OCI-M1 (cell line): ENCODE measurements around the gene SCARF1.

ENCODE experiments used
- DNase-seq: peaks from one replicate; lab custom pipeline; 2025; lab: John Stamatoyannopoulos, UW

The SCARF1 gene

DNA sequence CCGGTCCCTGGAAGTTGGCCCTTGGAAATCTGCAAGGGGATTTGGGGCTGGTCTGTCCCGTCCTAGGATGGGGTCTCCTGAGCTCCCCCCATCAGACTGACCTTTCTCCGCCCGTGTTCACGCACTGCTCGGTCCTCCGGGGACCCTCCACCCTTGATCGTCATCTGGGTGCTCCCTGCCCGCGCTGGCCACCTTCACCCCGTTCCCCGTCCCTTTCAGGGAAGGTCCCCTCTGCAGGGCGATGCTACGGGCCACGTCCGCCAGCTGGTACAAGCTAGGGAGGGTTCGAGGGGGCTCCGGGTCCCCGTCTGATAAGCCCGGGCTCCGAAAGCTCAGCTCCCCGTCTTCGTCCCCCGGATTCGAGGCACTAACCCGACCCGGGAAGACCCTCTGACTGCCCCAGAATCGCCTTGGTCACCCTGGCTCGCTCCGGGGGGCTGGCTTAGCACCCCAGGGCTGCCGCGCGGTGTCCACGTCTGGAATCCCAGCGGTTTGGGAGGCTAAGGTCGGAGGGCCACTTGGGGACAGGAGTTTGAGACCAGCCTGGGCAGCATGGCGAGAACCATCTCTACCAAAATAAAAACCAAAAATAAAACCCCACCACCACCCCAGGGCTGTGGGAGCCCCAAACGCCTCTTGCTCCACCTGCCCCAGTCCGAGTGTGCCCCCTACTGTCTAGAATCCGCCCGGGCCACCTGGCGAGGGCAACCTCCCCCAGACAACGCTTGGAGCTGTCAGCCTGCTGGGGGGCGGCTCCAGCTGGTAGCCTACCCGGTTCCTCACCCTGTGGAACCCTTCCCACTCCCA lies 15.8 kb downstream of the SCARF1 start:
- DNase-seq, result peak; percentile 72

DNA sequence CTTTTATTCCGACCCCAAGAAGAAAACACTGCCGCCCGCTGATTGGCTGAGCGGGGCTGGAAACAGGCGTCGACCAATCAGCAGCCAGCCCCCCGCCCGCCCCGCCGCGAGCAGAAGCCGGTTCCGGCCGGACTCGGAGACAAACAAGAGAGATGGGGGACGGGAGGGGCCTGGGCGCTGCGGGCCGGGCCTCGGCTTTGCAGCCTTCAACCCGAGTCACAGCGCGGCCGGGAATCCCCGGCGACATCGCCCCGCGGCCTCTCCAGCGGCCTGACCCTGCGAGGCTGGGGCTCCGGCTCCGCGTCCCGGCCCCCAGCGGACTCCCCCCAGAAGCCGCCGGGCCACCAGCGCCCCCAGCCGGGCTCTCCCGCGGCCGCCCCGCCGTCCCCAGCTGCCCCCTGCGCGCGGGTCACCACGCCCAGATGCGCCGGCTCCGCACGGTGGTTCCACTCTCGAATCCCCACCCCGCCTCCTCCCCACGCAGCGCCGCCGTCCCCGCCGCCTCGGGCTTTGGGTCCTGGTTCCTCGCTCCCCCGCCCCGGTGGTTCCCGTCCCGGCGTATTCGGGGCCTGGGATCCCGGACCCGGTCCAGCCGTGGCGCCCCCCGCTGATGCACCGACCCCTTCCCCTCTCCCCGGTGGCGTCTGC lies 16.6 kb downstream of the SCARF1 start:
- peak; percentile 95 for DNase-seq

DNA sequence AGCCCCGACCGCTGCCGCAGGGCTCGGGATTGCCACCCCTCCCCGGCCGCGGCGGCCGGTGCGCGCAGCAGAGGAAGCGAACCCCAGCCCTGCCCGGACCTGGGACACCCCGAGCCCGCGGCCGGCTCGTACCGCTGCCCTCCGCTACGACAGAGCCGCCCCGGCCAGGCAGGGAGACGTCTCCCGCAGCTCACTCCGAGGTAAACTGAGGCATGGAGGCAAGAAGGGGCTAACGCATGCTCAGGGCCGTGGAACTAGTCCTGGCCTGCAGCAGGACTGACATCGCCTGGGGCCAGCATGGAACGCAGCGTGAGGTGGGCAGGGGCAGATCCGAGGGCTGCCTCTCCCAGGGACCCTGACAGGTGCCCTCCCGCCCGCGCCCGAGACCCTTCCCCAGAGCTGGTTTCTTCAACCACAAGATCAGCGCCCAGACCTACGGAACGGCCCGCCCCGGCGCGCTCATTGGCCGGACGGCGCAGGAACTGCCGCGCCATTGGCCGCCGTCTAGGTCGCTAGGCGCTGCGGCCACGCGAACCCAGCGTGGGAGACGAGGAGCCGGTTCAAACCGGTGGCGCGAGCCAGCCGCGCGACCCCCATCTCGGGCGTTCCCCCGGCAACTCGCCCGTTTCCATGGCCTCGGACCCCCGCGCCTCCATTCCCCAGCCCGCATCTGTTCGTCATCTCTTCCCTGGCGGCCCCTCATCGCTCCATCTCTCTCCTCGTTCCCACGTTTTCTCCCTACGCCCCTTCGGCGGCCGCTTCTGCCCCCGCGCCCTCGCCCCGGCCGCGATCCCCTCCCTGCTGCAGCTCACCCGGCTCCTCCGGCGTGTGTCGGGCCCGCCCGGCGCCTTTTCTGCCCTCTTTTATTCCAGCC lies 17.3 kb downstream of the SCARF1 start, which contains the start of gene SLC43A2:
SLC43A2 (minus strand) TSS at position 853 of the 874 bp plus-strand sequence. CDS start 960 bp downstream, outside the sequence.
- DNase-seq, result peak; percentile 92

DNA sequence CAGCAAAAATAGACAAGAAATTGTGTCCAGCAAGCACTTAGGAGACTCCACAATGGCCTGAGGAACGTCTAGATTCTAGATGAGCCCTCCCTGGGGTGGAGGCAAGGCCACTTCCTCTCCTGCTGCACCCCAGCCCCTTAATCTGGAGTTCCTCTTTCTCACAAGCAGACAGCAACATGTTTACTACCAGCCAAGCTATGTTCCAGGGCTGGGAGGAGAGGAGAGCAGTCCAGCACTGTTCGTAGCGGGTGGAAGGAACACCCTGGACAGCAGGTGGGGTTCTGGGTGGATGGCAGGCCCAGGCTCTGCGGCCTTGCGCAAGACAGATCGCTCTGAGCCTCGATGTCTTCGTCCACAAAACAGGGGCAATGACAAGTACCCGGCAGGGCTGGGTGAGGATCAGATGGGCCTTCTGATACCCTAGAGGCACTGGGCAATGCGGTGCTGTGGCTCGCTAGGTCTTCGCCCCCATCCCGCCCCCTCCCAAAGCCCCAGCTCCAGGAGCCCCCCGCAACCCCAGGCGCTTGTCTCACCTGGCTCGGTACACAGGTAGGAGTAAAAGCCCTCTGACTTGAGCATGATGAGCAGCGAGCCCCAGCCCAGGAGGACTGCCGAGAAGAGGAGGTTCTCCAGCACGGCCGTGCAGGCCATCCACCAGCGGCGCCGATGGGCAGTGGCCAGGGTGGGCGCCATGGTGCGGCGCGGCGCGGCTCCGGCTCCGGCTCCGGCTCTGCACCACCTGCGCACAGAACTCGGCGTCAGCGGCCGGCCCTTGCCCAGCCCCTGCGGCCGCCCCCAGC lies 18.1 kb downstream of the SCARF1 start:
- DNase-seq, result peak; percentile 83

DNA sequence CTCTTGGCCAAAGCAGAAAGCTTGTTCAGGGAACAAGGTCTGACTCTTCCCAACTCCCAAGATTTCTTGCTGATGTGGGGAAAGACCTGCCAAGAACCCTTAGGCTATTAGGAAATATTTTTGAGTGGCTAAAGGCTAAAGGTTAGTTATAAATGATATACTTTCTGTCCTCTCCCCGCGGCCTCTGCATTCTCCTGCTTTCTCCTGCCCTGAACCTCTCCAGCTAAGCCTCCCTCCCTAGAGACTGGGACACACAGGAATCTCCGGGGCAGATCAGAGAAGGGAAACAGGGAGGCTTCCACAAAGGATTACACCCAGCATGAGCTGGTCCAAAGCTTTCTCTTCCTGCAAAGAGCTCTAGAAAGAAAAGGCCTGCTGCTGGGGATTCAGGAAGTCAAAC lies 19.2 kb downstream of the SCARF1 start:
- no peak for DNase-seq

DNA sequence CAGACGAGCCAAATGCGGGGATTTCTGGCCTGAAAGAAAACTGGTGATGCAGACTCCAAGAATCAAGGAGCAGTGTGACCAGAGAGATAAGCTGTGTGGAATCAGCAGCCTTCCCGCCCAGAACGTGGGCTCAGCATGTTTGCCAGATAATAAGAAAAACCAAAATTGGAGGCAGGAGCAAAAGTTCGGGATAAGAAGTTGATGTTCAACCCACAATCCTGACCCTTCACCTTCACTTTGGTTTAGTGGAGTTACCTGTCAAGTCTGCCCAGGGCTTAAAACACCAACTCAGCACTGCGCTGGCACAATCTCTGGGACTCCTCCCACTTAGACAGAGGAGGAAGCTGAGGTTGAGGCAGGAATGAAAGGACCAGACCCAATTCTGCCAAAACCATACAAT lies 20.0 kb downstream of the SCARF1 start:
- DNase-seq, result peak; percentile 38

DNA sequence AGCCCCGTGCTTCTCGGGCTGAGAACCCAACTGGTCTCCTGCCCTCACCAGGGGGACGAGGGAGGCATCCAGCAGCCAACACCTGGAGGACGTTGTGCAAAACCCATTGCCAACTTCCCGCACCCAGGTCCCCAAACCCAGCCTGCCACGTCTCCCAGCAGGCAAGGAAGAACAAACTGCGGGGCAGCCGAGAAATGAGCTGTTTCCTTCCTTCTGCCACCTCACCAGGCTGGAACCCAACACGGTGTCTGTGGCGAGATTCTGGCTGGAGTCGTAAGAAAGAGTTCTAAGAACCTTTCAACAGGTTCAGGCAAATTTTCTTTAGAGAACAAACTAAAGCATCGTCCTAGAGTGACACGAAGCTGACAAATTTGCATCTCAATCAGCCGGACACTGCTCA lies 20.5 kb downstream of the SCARF1 start:
- DNase-seq, result no peak

DNA sequence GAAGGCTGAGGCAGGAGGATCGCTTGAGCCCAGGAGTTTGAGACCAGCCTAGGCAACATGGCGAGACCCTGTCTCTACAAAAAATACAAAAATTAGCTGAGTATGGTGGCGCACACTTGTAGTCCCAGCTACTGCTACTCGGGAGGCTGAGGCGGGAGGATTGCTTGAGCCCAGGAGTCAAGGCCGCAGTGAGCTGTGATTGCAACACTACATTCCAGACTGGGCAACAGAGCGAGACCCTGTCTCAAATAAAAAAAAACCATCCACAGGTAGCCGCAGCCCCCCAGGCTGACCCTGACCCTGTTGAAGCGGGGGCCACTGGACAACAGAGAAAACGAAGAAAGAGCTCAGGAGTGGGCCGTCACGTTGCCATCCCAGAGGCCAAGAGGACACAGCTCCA lies 20.9 kb downstream of the SCARF1 start:
- no peak for DNase-seq

DNA sequence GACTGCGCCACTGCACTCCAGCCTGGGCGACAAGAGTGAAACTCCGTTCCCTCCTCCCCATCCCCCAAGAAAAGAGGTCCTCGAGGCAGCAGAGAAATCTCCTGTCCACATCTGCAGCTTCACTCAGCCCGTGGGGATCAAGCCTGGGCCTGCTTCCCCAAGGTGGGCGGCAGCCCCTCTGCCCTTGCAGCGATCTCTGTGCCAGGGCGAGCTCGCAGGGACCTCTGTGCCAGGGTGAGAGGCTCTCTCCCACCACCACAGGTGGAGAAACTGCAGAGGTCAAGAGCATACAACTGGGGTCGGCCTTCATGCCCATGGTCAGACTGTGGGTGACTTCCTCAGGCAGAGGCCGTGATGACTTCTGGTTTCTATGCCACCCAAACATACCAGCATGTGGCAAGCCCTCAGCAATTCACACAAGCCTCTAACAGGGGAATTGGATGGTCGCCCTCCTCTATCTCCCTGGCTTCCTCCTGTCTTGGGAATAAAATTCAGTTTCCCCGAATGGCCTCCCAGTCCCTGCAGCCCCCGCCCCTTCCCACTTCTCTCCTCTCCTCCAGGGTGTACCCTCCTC lies 22.4 kb downstream of the SCARF1 start:
- DNase-seq, result no peak

DNA sequence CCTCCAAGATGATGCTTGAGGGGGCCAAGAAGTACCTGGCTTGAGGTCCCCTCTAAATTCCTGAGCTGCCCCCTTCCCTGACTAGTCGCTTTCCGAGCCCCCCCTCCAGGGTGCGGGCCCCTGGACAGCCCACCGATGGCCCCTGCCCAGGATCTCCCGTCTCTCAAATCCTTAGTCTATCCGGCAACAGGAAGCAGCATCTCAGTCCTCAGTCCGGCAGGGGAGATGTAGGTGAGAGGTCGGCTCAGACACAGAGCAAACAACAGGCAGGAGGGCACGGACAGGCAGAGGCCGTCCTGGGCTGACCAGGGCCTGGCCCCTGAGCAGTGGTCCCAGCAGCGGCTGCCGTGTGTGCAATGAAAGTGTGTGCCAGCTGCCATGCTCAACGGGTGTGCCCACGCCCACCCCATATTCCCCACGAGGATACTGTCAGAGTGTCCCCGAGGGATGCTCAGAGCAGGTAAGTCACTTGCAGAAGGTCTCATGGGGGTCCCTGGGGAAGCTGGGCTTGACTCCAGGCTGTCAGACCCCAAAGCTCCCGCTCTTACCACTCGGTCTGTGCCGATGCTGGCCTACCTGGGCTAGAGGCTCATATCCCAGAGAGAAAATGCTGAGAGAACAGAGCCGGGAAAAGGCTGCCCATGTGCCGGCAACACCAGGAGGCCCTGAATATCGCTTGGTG lies 24.1 kb downstream of the SCARF1 start:
- DNase-seq, result no peak

DNA sequence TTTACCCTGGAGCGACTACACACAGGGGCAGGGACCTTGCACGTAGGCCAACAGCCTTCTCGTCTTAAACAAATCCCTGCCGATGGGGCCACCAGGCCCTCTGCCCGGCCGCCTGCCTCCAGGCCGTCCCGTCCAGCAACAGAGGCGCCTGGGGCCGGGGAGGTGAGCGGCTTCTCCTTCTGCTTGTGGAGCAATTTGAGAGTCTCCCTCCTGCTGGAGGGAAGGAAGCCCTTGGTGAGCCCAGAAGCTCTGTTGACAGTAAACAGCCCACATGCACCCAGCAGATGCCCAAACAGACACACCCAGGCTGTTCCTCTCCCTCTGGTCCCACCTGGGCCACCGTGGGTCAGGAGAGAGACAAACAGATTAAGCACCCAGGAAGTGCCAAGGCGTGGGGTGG lies 25.0 kb downstream of the SCARF1 start:
- no peak for DNase-seq

DNA sequence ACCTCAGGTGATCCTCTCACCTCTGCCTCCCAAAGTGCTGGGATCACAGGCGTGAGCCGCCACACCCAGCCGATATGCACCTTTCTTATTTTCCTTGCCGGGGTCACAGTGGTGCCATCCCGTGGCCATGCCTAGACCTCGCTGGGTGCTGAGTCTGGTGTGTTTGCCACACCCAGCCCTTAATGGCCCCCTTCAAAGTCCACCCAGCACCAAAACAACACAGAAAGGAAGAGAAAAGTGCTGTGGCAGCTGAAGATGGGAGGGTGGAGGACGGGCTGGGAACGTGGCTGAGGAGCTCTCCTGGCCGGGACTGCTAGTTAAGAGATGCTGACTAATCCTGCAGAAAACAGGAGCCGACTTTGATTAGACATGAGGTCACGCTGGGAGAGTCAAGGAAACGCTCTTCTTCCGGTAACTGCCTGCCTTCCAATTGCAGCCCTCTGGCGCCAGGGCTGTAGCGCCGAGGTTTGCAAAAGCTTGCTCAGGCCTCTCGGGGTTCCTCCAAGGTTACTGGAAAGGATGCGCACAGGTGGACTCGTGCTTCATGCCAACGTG lies 27.8 kb downstream of the SCARF1 start:
- peak; percentile 21 for DNase-seq

DNA sequence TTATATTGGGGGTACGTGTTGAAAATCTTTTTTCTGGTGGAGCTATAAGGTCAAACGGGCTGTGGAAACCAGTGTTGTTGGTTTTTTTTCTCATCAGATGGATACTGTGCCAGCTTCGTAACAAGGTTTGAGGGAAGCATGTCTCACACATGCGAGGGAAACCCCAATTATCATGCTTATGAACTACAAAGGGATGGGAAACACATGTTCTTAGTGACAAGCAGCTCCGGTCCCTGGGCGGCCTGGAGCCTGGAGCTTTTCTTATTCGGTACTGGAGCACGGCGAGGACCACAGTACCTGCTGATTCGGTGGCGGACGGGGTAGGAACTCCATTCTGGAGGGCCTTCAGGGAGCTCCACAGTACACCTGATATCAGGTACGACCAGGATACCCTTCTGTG lies 29.4 kb downstream of the SCARF1 start:
- no peak for DNase-seq

DNA sequence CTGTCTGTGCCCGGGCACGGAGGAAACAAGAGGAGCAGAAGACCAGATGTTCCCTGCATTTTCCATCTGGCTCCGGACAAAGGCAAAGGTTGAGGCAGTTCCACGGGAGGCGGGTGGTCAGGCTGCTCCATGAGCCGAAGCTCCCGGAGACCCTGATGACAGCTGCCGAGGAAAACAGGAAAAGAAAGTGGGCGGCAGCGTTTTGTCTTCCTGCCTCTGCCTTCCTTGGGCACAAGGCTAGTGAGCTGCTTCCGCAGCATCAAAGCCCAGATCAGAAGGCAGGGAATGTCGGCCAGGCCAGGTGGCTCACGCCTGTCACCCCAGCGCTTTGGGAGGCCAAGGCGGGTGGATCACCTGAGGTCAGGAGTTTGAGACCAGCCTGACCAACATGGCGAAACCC lies 33.1 kb downstream of the SCARF1 start:
- no peak for DNase-seq

DNA sequence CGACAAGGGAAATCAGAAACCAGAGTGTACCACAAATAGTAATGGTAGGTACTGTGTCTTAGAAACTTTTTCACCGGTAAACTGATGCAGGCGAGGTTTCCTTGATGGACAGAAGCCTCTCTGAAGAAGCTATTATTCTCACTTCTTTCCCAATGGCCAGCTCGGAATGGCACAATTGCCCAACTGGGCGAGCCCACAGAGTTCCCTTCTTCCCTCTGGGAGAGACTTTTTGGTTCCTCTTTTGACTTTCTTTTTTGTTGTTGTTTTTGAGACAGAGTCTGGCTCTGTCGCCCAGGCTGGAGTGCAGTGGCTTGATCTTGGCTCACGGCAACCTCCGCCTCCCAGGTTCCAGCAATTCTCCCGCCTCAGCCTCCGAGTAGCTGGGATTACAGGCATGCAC lies 33.8 kb downstream of the SCARF1 start:
- no peak for DNase-seq

DNA sequence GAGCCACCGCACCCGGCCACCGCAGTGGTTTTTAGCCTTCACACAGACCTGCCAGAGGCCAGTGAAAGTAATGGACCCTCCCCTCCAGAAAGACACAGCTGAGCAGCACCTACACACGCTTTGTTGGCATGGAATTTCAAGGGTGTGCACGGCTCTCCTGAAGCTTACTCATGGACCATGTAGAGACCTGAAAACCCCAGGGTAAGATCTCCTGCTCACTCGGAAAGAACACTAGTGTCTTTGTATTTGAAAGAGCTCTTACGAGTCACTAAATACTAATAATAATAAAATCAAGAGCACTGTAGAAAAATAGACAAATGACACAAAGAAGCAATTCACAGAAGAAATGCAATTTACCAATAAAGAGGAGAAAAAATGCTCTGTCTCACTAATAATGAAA lies 36.9 kb downstream of the SCARF1 start:
- no peak for DNase-seq

DNA sequence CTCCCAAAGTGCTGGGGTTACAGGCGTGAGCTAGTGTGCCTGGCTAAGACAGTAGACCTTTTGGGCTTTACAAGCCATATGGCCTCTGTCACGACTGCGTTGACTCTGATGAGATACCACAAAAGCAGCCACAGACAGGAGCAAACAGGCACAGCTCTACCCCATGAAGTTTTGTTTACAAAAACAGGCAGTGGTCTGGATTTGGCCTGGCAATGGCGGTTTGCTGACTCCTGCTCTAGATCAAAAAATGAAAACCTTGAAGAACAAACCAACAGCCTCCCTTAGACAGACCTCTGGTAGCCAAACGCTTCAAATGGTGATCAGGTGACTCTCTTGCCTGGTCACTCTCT lies 37.6 kb downstream of the SCARF1 start:
- DNase-seq, result no peak

DNA sequence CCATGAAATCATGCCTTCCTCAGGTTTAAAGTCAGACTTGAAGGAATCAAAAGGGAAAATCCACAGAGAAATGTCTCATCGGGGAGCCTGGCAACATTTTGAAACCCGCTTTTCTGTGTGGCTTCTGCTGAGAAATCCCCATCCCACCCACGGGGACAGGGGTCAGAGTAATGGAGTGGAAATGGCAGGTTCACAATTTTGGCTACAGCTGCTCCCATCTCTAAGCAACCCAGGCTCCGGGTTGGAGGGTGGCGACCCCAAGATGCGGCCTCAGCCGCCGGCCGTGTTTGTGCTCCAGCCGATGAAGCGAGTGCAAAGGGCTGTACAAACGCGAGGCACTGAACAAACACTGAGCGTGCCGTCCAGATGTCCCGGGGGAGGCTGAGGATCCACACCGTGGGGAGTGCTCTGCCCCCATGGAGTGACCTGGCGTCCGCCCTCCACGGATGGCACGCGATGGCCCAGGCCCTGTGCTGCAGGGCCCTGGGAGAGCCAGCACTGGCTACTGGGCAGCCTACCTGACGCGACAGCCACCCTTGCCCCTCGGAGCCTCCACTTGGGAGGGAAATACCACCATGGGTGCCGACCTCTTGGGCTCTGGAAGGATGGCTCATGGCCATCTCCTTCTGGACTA lies 39.1 kb downstream of the SCARF1 start:
- no peak for DNase-seq

DNA sequence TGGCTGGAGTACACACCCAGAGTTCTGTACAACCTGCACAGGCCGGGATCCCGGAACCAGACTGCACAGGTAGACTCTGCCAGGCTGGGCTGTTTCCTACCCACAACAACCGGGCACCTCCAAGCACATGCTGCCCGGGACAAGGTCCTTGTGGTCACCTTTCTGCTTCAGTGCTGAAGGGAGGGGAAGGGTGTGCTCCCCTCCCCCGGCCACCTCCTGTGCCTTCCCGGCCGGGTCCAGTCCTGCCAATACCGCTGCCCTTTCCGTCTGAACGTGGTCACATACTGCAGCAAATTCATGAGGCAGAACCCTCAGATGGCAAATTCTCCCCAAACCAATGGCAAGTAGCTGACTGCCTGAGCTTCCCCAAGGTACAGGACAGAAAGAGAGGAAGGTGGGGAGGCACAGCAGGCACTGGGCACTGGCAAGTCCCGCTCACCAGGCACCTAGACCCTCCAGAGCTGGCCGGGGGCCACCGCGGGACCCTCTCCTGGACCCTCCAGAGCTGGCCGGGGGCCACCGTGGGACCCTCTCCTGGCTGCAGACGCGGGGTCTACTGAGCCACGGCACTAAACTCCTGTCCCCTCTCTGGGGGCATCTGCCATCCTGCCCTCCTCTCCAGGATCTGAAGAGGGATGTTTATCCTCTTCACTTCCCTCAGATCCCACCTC lies 39.7 kb downstream of the SCARF1 start:
- DNase-seq, result no peak
